OCI-M2 (cell line): Measurements from ENCODE around the gene ADCYAP1.

Source experiments
- DNase-seq: peaks from one replicate; lab custom pipeline; 2025; ENCODE audit not compliant: unreplicated experiment; lab: John Stamatoyannopoulos, UW

Gene ADCYAP1

GRCh38 chr18:908758-909724, 4.4 kb downstream of the ADCYAP1 start:
- no peak for DNase-seq

GRCh38 chr18:910247-910646, 5.6 kb downstream of the ADCYAP1 start:
- DNase-seq, result no peak

GRCh38 chr18:911025-911424, 6.4 kb downstream of the ADCYAP1 start:
- DNase-seq, result no peak

- DNase-seq, result no peak
Observed at GRCh38 chr18:911486-911885, 6.8 kb downstream of the ADCYAP1 start.

GRCh38 chr18:916562-916961, 11.9 kb downstream of the ADCYAP1 start:
- DNase-seq, result no peak

- no peak for DNase-seq
Observed at GRCh38 chr18:919078-919477, 14.4 kb downstream of the ADCYAP1 start.

- no peak for DNase-seq
Observed at GRCh38 chr18:923144-923866, 18.6 kb downstream of the ADCYAP1 start.

GRCh38 chr18:924987-925386, 20.3 kb downstream of the ADCYAP1 start:
- no peak for DNase-seq

- no peak for DNase-seq
Observed at GRCh38 chr18:926946-927345, 22.3 kb downstream of the ADCYAP1 start.

- no peak for DNase-seq
Observed at GRCh38 chr18:933082-933481, 28.4 kb downstream of the ADCYAP1 start.

- DNase-seq, result no peak
Observed at GRCh38 chr18:934518-935133, 30.0 kb downstream of the ADCYAP1 start.

GRCh38 chr18:936941-937340, 32.3 kb downstream of the ADCYAP1 start:
- no peak for DNase-seq

GRCh38 chr18:939166-939565, 34.5 kb downstream of the ADCYAP1 start:
- DNase-seq, result no peak

- DNase-seq, result no peak
Observed at GRCh38 chr18:939958-940357, 35.3 kb downstream of the ADCYAP1 start.

GRCh38 chr18:941331-941730, 36.7 kb downstream of the ADCYAP1 start:
- DNase-seq, result no peak

GRCh38 chr18:944440-944839, 39.8 kb downstream of the ADCYAP1 start:
- no peak for DNase-seq

- DNase-seq, result no peak
Observed at GRCh38 chr18:949724-950631, 45.3 kb downstream of the ADCYAP1 start.

GRCh38 chr18:950882-951495, 46.3 kb downstream of the ADCYAP1 start:
- no peak for DNase-seq

GRCh38 chr18:955384-956066, 50.9 kb downstream of the ADCYAP1 start:
- no peak for DNase-seq

GRCh38 chr18:957829-958228, 53.2 kb downstream of the ADCYAP1 start:
- no peak for DNase-seq
